Ovary (tissue), 3 donors: ENCODE results near the gene B3GALT5.

Source experiments
- CTCF ChIP-seq, 3 donors: fragments of 450-650 bp in 2 of 3; fragments of 200-600 bp in 1 of 3; IDR thresholded peaks; one replicate each; pipeline versions ENCODE4 v1.5.1 to v1.8.0; 2016 to 2022; ENCODE audit warnings: antibody characterized with exemption in 3 of 3, mild to moderate bottlenecking in 1 of 3
- EP300 ChIP-seq: sonication (generic); formaldehyde crosslinking; IDR thresholded peaks from one replicate; pipeline ENCODE4 v1.6.1; 2017; ENCODE audit warnings: antibody characterized with exemption
- POLR2A ChIP-seq: fragments of 450-650 bp; IDR thresholded peaks from one replicate; pipeline ENCODE4 v1.6.1; 2017; ENCODE audit warnings: antibody characterized with exemption, mild to moderate bottlenecking, moderate library complexity
- donor health status: DM: no; HTN: no; CAD: no.

GRCh38 chr21:39680216-39680615 lies 67.5 kb downstream of the B3GALT5 start:
- TF ChIP-seq CTCF (IDR thresholded peaks at IDR 0.05): no peak
- no peak for TF ChIP-seq POLR2A
- no peak for TF ChIP-seq EP300
